GM23248 (cell line): ENCODE measurements around the gene RERE.

Experiments
- EZH2 ChIP-seq: fragments of 200-600 bp; sonication (generic); IDR thresholded peaks from 2 replicates; pipeline ENCODE4 v1.6.1; 2018; ENCODE audit warnings: antibody characterized with exemption, mild to moderate bottlenecking; ENCODE audit not compliant: insufficient read depth, poor library complexity, severe bottlenecking
- EZH2phosphoT487 ChIP-seq: fragments of 200-600 bp; sonication (generic); IDR thresholded peaks from 2 replicates; pipeline ENCODE4 v1.6.1; 2018; ENCODE audit warnings: antibody characterized with exemption, moderate library complexity, mild to moderate bottlenecking, low read depth; ENCODE audit not compliant: insufficient read depth

DNA sequence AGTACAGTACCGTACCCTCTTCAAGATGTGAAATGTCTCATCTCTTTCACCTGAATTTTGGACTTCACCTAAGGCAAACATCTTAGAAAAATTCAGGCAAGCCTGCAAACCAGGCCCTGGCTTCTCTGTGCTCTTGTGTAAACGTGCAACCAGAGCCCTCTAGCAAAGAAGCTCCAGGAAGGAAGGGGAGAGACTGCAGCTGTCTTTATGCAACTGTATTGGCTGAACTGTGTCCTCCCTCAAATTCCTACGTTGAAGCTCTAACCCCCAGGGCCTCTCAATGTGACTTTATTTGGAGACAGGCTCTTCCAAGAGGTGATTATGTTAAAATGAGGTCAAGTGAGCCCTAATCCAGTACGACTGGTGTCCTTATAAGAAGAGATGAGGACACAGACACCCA, 439.3 kb downstream of the RERE start:
- TF ChIP-seq EZH2phosphoT487: no peak
- TF ChIP-seq EZH2: no peak
